ENCODE data around the gene SHISA9. TPM values are rescaled to one million over a fixed set of nuclear protein-coding genes. Genes with fewer than 3 reads are reported as not detected.

SHISA9 gene
- total and polyA plus RNA-seq, 8 donors: 0.12 to 1.3 (median 0.37) TPM; not detected in 1

DNA sequence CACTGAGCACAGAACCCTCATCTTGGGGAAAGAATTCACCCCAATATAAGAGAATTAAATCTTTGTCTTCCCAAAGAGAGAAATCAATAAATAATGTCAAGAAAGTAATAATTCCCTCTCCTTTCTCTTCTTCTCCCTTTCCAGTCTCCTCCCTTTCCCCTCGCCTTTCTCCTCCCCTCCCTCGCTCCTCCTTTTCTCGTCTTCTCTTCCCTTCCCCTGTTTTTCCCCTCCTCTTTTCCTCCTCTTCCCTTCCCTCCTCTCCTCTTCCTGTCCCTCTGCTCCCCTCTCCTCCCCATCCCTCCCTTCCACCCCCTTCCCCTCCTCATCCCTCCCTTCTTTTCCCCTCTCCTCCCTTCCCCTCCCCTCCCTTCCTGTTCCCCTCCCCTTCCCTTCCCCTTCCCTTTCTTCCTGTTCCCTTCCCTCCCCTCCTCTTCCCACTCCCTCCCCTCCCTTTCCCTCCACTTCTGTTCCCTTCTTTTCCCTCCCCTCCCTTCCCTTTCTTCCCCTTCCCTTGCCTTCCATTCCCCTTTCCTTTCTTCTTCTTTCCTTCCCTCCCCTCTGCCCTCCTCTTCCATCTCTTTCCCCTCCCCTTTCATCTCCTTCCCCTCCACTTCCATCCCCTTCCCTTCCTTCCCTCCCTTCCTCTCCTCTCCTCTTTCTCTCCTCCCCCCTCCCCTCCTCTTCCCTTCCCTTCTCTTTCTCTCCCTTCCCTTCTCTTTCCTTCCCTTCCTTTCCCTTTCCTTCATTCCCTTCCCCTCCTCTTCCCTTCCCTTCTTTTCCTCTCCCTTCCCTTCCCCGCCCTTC lies 363.6 kb downstream of the SHISA9 start:
- Histone ChIP-seq H3K4me3 (no peak overlapping the region), H3K36me3 (no peaks in the 10 kb centered on the region), H3K27me3 (peaks cover 0 to 4% (median 0%) of the 10 kb centered on the region in 4 donors), H3K9me3 (no peaks in the 10 kb centered on the region), H3K4me1 (no peaks in the 10 kb centered on the region), H3K27ac (no peak overlapping the region)
- ATAC-seq (no peak), FAIRE-seq (no peak), DNase-seq (no peak)
- TF ChIP-seq, protein P1, sequence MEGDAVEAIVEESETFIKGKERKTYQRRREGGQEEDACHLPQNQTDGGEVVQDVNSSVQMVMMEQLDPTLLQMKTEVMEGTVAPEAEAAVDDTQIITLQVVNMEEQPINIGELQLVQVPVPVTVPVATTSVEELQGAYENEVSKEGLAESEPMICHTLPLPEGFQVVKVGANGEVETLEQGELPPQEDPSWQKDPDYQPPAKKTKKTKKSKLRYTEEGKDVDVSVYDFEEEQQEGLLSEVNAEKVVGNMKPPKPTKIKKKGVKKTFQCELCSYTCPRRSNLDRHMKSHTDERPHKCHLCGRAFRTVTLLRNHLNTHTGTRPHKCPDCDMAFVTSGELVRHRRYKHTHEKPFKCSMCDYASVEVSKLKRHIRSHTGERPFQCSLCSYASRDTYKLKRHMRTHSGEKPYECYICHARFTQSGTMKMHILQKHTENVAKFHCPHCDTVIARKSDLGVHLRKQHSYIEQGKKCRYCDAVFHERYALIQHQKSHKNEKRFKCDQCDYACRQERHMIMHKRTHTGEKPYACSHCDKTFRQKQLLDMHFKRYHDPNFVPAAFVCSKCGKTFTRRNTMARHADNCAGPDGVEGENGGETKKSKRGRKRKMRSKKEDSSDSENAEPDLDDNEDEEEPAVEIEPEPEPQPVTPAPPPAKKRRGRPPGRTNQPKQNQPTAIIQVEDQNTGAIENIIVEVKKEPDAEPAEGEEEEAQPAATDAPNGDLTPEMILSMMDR (IDR thresholded peaks at IDR 0.05): no peak
- intact Hi-C loops (cut with DNase I): loop anchor here in 1 of 3 donors (10.0 kb wide), 1 partner anchor 50 kb away; no protein-coding TSS in a partner anchor
- WGBS, 2 donors: 61 to 72% methylated on average over 4 of the region's 4 CpGs

GRCh38 chr16:13269359-13269758 lies 368.0 kb downstream of the SHISA9 start:
- Histone ChIP-seq H3K9me3 (no peaks in the 10 kb centered on the region), H3K36me3 (no peaks in the 10 kb centered on the region), H3K27ac (no peak overlapping the region), H3K4me3 (no peak overlapping the region), H3K4me1 (no peaks in the 10 kb centered on the region), H3K27me3 (peaks cover 0 to 4% (median 0%) of the 10 kb centered on the region in 4 donors)
- no peak for DNase-seq
- FAIRE-seq: no peak
- intact Hi-C loops (cut with DNase I): loop anchor here in 1 of 3 donors (10.0 kb wide), 1 partner anchor 55 kb away; no protein-coding TSS in a partner anchor
- TF ChIP-seq, protein P1 (IDR thresholded peaks at IDR 0.05): no peak
- ATAC-seq: no peak
- 76 to 85% methylated on average over 1 of the region's 1 CpG for WGBS, 2 donors

DNA sequence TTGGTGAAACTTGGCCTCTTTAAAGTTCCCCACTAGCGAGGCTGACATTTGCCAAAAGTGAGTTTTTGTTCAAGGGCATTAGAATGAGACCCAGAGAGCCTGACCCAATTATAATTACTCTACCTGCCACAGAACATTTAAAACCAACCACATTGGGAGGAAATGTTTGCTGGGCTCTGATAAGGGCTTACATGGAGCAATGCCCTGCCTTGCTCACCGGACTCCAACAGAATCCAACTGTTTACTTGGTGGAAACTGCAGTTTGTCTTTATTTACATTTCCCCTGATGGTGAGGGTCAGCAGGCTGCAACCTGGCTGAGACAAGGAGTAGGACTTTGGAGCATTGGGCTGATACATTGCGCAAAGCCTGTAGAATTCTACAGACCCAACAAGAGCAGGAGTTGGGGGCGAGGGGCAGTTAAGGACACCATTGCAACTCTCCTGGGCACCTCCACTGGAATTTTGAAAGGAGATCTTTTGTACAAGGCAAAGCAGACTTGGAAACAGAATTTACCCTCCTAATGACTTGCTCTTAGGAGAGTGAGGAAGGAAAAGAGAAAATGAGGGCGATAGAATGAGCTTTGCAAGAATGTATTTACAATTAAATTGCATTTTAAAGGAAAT lies 368.6 kb downstream of the SHISA9 start:
- WGBS, 2 donors: 38 to 43% methylated on average over 5 of the region's 5 CpGs
- FAIRE-seq (no peak), ATAC-seq (no peak), DNase-seq (no peak)
- peaks cover 0 to 4% (median 0%) of the 10 kb centered on the region in 4 donors for H3K27me3 ChIP-seq
- H3K9me3 ChIP-seq: no peaks in the 10 kb centered on the region
- intact Hi-C loops (cut with DNase I): loop anchor here in 1 of 3 donors (10.0 kb wide), 1 partner anchor 55 kb away; no protein-coding TSS in a partner anchor
- no peak overlapping the region for H3K27ac ChIP-seq
- H3K4me3 ChIP-seq: no peak overlapping the region
- no peaks in the 10 kb centered on the region for H3K4me1 ChIP-seq
- TF ChIP-seq, protein P1 (IDR thresholded peaks at IDR 0.05): no peak
- no peaks in the 10 kb centered on the region for H3K36me3 ChIP-seq

GRCh38 chr16:13270602-13271001 lies 369.2 kb downstream of the SHISA9 start:
- WGBS, 2 donors: 34 to 39% methylated on average over 1 of the region's 1 CpG
- DNase-seq (no peak), FAIRE-seq (no peak), ATAC-seq (no peak)
- no peaks in the 10 kb centered on the region for H3K36me3 ChIP-seq
- H3K27ac ChIP-seq: no peak overlapping the region
- TF ChIP-seq, protein P1 (IDR thresholded peaks at IDR 0.05): no peak
- H3K9me3 ChIP-seq: no peaks in the 10 kb centered on the region
- H3K4me3 ChIP-seq: no peak overlapping the region
- intact Hi-C loops (cut with DNase I): no loop called here
- H3K27me3 ChIP-seq: peaks cover 0 to 4% (median 0%) of the 10 kb centered on the region in 4 donors
- H3K4me1 ChIP-seq: no peaks in the 10 kb centered on the region
